ENCODE data around the gene PLEKHD1. TPM values are rescaled to one million over a fixed set of nuclear protein-coding genes. Genes with fewer than 3 reads are reported as not detected.
"Not testable (repeated sequence)": the region's sequence is repeated elsewhere in the genome, so short reads cannot be mapped to it uniquely, and the experiment has no call there.

PLEKHD1 gene
- total RNA-seq: 0.09 and 0.16 TPM in 2 replicates

DNA sequence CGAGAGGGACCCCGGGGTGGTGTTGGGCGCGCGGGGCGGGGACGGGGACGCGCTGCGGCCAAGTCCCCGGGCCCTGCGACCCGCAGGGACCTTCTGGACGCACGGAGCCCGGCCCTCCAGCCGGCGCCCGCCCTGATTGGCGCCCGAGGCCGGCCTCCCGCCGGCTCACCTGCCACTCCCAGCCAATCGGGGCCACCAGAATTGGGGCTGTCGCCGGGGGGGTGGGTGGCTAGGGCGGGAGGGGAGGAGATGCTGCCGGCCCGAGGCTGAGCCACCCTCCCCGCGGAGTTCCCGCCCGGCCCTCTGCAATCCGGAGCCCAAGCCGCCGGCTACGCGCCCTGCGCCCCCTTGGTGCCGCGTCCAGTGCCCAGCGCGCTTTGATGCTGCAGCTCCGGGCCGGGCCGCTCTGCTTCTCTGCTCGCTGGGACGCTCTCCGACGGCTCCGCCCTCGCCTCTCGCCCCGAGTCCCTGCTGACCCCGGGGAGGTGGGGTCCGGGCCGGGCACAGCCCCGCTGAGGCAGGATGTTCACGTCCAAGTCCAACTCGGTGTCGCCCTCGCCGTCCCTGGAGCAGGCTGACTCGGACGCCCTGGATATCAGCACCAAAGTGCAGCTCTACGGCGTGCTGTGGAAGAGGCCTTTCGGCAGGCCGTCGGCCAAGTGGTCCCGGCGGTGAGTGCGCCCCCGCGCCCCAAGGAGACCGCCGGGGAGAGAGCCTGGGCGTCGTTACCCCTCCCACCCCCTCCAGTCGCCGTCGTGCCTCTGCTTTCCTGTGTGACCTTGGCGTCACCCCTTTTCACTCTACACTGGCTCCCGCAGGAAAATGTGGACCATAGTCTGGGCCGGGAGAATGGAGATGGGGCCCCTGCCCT lies at the start of gene PLEKHD1:
Gene PLEKHD1, plus strand, starts transcription at position 285 of the 871 bp plus-strand sequence. Its CDS starts 238 bp downstream, at position 523.
- intact Hi-C loops (cut with micrococcal nuclease): no loop called here

DNA sequence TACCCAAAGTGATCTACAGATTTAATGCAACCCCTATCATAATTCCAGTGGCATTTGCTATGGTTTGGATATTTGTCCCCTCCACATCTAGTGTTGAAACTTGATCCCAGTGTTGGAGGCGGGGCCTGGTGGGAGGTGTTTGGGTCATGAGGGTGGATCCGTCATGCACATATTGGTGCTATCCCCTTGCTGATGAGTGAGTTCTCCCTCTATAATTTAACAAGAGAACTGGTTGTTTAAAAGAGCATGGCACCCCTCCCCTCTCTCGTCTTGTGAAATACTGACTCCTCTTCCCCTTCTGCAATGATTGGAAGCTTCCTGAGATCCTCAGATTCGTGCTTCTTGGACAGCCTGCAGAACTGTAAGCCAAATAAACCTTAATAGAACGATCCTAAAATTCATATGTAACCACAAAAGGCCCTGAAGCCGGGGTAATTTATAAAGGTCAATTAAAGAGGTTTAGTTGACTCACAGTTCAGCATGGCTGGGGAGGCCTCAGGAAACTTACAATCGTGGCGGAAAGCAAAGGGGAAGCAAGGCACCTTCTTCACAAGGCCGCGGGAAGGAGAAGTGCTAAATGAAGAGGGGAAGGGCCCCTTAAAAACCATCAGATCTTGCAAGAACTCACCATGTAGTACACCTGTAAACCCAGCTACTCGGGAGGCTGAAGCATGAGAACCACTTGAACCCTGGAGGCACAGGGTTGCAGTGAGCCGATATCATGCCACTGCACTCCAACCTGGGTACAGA lies 44.8 kb upstream of the PLEKHD1 start:
- intact Hi-C loops (cut with micrococcal nuclease): no loop called here

DNA sequence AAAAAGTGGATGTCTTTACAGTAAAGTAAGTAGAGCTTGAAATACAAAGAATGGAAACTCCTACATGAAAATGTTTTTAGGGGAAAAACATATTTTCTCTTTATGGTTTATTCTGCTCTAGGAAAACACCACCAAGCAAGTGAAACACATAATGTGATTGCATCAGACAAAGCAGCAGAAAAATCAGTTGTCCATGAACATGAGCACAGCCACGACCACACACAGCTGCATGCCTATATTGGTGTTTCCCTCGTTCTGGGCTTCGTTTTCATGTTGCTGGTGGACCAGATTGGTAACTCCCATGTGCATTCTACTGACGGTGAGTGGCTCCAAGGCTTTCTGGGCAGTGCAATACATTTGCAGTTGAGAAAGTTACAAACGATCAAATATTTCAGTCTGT lies 42.6 kb upstream of the PLEKHD1 start:
- intact Hi-C loops (cut with micrococcal nuclease): no loop called here

DNA sequence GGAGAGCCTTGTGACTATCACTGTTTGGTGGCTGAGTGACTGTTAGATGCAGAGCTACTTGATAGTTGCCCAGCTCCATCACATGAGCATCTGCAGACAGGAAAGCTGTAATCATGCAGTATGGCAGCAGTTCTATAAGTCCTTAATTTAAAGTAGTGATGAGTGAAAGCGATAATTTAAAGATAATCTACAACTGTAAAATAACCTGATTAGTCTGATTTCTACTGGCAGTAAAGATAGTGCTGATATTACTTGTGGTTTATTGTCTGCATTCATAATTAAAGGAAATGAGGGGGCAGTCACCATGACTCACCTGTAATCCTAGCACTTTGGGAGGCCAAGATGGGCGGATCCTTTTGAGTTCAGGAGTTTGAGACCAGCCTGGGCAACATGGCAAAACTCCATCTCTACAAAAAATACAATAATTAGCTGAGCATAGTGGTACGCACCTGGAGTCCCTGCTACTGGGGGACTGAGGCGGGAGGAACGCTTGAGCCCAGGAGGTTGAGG lies 41.2 kb upstream of the PLEKHD1 start:
- intact Hi-C loops (cut with micrococcal nuclease): no loop called here

DNA sequence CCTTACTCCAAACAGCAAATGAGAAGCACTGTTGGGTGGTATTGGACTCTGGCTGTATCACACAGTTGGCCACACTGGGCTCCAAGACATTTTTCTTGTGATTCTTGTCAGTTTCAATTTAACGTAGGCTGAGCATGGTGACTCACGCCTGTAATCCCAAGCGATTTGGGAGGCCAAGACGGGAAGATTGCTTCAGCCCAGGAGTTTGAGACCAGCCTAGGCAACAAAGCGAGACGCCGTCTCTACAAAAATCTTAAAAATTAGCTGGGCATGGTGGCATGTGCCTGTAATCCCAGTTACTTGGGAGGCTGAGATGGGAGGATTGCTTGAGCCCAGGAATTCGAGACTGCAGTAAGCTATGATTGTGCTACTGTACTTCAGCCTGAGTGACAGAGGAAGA lies 35.3 kb upstream of the PLEKHD1 start:
- intact Hi-C loops (cut with micrococcal nuclease): no loop called here

DNA sequence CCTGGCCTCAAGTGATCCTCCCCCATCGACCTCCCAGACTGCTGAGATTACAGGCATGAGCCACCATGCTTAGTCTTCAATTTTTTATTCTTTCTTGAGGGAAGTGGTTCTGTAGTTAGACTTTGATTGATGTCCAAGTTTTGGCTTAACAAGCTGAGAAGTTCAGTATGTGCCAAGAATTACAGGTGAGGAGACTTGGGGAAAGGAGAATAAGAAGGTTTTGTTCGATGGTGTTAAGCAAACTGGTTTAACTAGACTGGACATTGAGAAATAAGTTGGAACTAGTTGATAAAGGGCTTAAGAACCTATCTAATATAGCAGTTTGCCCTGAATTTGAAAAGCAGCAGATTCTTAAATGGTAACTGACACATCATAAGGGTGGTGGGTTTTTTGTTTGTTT lies 32.6 kb upstream of the PLEKHD1 start:
- intact Hi-C loops (cut with micrococcal nuclease): no loop called here

DNA sequence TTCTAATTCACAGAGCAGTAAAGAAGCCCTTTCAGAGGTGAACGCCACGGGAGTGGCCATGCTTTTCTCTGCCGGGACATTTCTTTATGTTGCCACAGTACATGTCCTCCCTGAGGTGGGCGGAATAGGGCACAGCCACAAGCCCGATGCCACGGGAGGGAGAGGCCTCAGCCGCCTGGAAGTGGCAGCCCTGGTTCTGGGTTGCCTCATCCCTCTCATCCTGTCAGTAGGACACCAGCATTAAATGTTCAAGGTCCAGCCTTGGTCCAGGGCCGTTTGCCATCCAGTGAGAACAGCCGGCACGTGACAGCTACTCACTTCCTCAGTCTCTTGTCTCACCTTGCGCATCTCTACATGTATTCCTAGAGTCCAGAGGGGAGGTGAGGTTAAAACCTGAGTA lies 26.2 kb upstream of the PLEKHD1 start:
- intact Hi-C loops (cut with micrococcal nuclease): no loop called here

DNA sequence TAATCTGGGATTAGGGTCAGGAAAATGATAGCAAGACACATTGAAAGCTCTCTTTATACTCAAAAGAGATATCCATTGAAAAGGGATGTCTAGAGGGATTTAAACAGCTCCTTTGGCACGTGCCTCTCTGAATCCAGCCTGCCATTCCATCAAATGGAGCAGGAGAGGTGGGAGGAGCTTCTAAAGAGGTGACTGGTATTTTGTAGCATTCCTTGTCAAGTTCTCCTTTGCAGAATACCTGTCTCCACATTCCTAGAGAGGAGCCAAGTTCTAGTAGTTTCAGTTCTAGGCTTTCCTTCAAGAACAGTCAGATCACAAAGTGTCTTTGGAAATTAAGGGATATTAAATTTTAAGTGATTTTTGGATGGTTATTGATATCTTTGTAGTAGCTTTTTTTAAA lies 25.4 kb upstream of the PLEKHD1 start:
- intact Hi-C loops (cut with micrococcal nuclease): no loop called here

DNA sequence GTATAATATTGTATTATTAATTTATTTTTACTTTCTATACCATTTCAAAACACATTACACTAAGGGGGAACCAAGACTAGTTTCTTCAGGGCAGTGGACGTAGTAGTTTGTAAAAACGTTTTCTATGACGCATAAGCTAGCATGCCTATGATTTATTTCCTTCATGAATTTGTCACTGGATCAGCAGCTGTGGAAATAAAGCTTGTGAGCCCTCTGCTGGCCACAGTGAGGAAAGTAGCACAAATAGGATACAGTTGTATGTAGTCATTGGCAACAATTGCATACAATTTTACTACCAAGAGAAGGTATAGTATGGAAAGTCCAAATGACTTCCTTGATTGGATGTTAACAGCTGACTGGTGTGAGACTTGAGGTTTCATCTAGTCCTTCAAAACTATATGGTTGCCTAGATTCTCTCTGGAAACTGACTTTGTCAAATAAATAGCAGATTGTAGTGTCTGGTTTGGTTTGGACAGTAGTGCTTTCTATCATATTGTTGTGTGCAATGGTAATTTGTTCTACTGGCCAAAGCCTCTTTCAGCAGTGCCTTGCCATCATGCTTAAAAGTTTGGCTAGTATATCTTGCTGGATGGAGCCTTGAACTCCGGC lies 24.3 kb upstream of the PLEKHD1 start:
- intact Hi-C loops (cut with micrococcal nuclease): loop anchor here (1.0 kb wide), 3 partner anchors 62 to 331 kb away; partner anchors contain the start of genes ERH and SLC39A9

DNA sequence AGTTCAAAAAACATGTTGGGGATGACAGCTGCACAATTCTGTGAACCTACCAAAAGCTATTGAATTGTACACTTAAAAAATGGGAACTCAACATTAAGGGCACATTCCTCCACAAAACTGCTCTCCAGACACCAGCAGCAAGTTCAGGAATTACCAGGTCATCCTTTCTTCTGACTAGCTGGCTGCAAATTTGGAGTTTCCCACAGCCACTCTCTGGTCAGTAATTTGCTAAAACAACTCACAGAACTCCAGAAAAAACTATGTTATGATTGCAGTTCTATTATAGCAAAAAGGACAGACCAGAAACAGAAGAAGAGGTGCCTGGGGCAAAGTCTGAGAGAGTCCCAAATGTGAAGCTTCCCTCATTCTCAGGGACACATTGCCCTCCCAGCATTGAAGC lies 20.1 kb upstream of the PLEKHD1 start:
- intact Hi-C loops (cut with micrococcal nuclease): no loop called here

DNA sequence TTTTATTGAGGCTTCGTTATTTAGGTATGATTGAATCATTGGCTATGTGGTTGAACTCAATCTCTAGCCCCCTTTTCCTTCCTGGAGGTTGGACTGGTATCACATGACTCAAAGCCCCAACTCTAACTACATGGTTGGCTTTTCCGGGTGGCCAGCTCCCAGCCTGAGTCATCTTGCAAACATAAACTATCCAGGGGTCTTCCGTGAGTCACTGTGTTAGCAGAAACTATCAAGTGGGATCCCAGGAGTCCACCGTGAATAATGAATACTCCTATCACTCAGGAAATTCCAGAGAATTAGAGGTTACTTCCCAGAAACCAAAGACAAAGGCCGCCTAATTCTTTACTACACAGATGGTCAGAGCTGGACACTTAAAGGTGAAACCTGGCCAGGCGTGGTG lies 19.7 kb upstream of the PLEKHD1 start:
- intact Hi-C loops (cut with micrococcal nuclease): no loop called here

DNA sequence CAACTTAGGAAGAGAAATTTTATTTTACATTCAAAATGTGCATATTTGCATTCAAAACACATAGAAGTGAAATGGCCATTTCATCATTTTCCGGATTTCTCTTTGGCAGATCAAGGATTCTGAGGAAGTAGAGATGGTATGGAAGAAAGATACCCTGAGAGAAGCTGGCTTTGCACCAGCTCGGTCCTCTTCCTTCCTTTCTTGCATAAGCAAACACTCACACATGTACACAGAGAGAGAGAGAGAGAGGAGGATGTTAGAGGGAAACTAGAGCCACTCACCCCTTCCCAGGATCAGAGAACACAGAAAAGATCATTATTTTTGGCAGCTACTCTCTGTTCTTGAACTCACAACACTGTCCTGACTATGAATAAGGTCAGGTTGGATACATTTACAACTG lies 15.6 kb upstream of the PLEKHD1 start:
- intact Hi-C loops (cut with micrococcal nuclease): no loop called here

DNA sequence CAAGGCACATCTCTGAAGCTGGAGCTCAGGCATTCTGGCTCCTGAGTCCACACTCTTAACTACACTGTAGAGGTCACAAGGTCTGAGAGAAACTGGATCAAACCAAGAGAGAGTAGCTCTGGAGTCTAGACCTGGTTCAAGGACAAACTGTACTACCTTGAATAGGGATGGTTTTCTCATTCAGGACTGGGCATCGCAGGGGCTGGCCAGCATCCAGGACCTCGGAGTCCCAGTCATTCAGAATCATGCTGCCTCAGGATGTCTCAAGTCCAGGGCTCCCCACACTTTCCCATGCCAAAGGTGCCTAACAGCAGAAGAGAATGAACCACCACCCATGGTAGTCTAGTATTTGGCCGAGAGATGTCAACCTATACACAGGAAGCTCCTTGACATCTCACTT lies 13.1 kb upstream of the PLEKHD1 start:
- intact Hi-C loops (cut with micrococcal nuclease): no loop called here

DNA sequence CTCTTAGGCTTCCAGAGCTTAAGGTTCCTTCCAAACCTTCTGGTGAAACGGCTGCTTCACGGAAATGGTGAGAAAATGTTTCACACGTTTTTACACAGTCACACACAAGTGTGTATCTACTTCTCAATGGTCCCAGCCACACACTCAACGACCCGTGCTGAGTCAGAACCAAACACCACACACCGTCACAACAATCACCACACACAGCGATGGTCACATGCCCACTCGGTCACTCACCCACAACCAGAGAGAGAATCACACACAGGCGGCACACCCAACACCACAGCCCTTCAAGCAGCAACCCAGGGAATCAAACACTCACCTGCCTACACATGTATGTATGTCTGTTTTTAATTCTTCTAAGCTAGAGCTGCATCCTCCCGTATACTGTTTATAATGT lies 12.6 kb upstream of the PLEKHD1 start:
- intact Hi-C loops (cut with micrococcal nuclease): no loop called here

DNA sequence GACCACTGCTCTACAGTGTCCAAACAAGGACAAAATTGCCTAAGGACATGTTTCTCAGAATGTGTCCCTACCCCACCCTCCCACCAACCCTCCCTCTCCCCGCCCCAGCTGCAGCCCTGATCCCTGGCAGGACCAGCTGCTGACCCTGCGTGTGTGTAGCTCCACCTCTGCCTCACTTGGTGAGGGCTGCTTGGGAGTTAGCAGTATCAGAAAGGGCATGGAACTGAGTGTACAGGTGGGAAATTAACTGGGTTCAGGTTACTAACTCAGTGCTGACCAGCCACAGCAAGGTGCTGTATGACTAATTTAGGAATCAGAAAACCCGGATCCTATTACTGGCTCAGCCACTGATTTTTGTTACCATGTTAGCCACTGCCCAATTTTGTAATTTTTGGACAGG lies 11.3 kb upstream of the PLEKHD1 start:
- intact Hi-C loops (cut with micrococcal nuclease): no loop called here

DNA sequence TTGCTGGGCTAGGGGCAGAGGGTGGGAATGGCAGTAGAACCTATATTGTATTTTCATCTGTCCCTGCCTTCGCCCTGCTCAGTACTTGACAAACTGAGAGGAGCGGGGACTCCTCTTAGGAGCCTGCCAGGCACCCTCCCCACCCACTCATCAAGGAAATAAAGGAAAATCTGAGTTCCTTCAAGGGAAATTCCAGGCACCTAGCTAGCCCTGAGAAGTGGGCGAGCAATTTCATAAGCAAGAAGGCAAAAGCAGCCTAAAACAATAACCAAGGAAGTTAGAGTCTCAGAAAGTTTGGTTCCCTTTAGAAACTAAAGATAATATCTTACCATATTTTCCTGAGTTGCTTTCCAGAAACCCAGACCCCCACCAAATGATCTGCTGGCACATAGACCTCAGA lies 10.6 kb upstream of the PLEKHD1 start:
- intact Hi-C loops (cut with micrococcal nuclease): no loop called here

DNA sequence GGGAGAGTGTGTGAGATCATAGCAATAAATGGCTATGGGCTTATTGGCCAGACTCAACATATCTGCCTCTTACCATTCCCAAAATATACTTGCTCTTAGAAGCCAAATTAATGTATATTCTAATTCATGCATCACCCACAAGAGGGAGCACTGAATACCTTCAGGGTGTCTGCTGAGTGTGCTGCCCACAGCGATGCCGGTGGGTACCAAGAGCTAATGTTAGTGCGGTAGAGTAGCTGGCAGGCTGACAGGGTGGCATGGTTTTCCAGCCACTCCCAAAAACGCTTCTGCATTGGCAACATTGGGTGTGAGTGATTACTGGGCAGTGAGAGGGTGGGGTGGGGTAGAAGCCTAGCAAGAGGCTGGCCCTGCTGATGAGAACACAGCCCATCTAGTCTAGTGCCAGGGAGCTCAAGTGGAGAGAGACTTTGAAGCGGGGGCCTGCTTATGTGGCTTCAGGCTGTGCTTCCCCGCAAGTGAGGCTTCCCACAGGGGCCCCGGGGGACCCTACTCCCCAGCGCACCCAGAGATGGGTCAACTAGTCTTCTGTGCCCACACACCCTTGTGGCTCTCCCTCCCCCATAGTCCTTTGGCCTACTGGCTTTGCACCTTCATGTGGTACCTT lies 9.2 kb upstream of the PLEKHD1 start:
- intact Hi-C loops (cut with micrococcal nuclease): no loop called here

DNA sequence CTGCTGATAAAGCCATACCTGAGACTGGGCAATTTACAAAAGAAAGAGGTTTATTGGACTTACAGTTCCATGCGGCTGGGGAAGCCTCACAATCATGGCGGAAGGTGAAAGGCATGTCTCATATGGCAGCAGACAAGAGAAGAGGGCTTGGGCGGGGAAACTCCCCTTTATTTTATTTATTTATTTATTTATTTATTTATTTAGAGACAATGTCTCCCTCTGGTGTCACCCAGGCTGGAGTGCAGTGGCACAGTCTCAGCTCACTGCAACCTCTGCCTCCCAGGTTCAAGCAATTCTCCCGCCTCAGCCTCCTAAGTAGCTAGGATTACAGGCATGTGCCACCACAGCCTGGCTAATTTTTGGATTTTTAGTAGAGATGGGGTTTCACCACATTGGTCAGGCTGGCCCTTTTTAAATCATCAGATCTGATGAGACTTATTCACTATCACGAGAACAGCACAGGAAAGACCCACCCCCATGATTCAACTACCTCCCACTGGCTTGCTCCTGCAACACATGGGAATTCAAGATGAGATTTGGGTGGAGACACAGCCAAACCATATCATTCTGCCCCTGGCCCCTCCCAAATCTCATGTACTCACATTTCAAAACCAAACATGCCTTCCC lies 7.6 kb upstream of the PLEKHD1 start:
- intact Hi-C loops (cut with micrococcal nuclease): not testable (repeated sequence)

DNA sequence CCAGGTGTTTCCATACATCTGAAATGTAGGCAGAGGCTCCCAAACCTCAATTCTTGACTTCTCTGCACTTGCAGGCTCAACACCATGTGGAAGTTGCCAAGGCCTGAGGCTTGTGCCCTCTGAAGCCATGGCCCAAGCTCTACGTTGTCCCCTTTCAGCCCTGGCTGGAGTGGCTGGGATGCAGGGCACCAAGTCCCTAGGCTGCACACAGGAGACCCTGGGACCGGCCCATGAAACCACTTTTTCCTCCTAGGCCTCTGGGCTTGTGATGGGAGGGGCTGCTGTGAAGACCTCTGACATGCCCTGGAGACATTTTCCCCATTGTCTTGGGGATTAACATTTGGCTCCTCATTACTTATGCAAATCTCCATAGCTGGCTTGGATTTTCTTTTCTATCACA lies 6.5 kb upstream of the PLEKHD1 start:
- intact Hi-C loops (cut with micrococcal nuclease): not testable (repeated sequence)

DNA sequence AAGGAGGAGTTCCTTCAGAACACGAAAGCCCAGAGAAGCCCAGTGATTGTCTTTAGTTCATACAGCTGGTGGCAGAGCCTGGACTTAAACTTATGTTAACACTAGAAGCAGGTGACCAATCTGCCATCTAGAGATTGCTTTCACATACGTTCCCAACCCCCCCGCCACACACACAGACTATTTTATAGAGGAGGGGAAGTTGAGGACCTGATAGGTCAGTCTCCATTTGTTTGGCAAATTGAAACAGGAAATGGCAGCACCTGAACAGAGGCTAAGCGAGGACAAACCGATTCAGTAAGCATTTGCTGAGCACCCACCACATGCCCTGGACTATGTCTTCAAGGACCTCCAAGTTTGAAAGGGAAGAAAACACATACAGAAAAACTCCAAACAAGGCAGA lies 4.8 kb upstream of the PLEKHD1 start:
- intact Hi-C loops (cut with micrococcal nuclease): no loop called here

DNA sequence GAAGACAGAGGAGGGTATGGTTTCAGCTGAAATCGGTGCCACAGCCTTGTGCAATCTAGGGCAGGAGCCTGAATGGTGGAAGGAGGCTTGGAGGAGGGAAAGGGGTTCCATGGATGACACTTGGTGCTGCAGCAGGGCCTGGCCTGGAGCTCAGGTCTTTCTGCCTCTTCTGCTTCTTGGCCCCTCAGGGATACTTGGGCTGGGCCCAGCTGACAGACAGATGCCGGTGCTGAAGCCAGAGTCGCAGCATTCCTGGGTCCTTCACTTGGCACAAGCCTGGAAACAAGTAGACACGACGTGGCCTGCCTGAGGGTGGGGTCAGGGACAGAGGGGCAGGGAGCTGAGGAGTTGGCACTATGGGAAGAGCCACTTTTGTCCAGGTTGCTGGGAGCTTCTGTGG lies 4.4 kb upstream of the PLEKHD1 start:
- intact Hi-C loops (cut with micrococcal nuclease): no loop called here

Data from T-helper 2 cell treated with Interferon-gamma antibody and Interleukin-4, amounts not matched to agents 100 ng/mL and 5 ng/mL, for 36 hours (primary cell).